Measurements from ENCODE around the gene MMEL1. TPM values are rescaled to one million over a fixed set of nuclear protein-coding genes. Genes with fewer than 3 reads are reported as not detected.

MMEL1 gene
- total and polyA plus RNA-seq, 2 experiments from 2014 or later, result 0.57 to 0.90 TPM

DNA sequence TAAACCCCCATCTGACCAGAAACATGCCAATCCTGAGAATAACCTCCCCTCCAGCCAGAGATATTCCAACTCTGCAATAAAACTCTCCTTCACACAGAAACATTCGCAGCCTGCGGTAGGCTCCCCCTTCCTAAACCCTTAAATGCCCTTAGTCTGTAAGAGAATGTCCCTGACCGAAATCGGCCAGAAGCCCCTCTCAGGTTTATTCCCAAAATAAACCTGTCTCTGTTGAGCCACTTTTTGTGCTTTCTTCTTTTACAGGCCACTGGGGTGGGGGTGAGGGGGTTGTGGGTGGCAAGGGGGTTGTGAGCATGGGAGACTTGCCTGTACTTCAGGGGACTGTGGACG is 41.6 kb downstream of the MMEL1 start (continued):
- TF ChIP-seq REST (IDR thresholded peaks at IDR 0.05; ENCODE audit: unreplicated experiment) (no peak), JUNB (IDR thresholded peaks at IDR 0.05; ENCODE audit: unreplicated experiment) (no peak), ZNF331 (CRISPR knock-in tag; IDR thresholded peaks at IDR 0.05; ENCODE audit: low read depth) (no peak), POLR2AphosphoS5 (IDR thresholded peaks at IDR 0.05; ENCODE audit: low read depth) (no peak), STAT1 (IDR thresholded peaks at IDR 0.05; ENCODE audit: unreplicated experiment) (no peak), EZH2phosphoT487 (IDR thresholded peaks at IDR 0.05; ENCODE audit: unreplicated experiment) (no peak), ZNF114 (CRISPR knock-in tag; IDR thresholded peaks at IDR 0.05) (no peak)
- TF ChIP-seq, protein P1, sequence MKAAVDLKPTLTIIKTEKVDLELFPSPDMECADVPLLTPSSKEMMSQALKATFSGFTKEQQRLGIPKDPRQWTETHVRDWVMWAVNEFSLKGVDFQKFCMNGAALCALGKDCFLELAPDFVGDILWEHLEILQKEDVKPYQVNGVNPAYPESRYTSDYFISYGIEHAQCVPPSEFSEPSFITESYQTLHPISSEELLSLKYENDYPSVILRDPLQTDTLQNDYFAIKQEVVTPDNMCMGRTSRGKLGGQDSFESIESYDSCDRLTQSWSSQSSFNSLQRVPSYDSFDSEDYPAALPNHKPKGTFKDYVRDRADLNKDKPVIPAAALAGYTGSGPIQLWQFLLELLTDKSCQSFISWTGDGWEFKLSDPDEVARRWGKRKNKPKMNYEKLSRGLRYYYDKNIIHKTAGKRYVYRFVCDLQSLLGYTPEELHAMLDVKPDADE (IDR thresholded peaks at IDR 0.05), result no peak

DNA sequence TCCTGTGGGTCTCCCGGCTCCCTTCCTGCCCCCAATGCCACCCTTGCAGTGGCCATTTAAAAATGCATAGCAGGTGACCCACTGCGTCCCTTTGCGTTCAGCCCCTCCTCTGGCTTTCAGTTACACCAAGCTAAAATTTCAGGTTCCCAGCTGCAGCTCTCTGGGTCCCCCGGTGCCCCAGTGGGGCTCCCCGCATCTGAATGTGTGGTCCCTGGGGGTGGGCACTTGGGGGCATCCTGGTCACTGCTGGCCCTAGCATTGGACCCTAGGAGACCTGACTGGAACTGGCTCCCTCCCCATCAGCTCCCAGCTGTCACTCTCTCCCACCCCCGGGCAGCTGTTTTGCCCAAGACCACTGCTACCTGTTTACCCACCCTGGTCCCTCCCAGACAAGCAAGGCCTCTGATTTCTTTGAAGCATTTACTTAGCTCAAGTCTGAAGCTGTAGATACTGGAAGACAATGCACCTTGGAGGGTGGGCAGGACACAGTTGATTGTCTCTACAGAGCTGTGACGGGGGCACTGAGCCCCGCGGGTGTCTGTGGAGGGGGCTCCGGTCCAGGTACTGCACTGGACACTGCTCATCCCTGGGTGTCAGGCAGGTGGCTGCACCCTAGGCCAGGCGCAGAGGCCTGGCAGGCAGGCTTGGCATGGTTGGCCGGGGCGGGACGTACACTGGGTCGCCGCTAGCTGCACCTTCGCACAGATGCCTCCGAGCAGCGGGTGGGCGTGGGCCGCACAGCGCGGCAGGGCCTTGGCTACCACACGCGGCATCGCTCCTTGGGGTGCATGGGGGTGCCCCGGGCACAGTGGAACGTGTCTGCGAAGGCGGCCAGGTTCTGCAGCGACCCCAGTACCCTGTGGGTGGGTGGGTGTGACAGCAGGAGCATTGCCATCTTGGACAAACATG is 42.3 kb downstream of the MMEL1 start:
- Histone ChIP-seq H3K36me3 (ENCODE audit: insufficient read depth) (no peaks in the 10 kb centered on the region), H3K9me2 (ENCODE audit: insufficient read depth) (no peaks in the 10 kb centered on the region), H3K27ac (ENCODE audit: low read depth) (no peak overlapping the region), H3K4me1 (ENCODE audit: insufficient read depth) (no peaks in the 10 kb centered on the region), H2AFZ (no peak overlapping the region), H3F3A (replicated peaks; ENCODE audit: low read depth) (no peaks in the 10 kb centered on the region), H3K4me3 (no peak overlapping the region), H3K4me2 (no peak overlapping the region), H4K20me1 (replicated peaks; ENCODE audit: insufficient read depth) (no peaks in the 10 kb centered on the region), H3K27me3 (ENCODE audit: insufficient read depth) (no peaks in the 10 kb centered on the region), H3K79me2 (replicated peaks; ENCODE audit: insufficient read depth) (no peaks in the 10 kb centered on the region)
- peaks cover 15% of the 10 kb centered on the region; the same call in 2 of the 3 replicates for H3K36me3 Mint-ChIP-seq (ENCODE audit: low read depth)
- H3K27ac Mint-ChIP-seq, result no peak overlapping the region
- H3K27me3 Mint-ChIP-seq (ENCODE audit: insufficient read depth, low read depth, poor library complexity), result peaks cover 1% of the 10 kb centered on the region
- ATAC-seq (no peak), DNase-seq (ENCODE audit: low spot score) (no peak)
- peaks cover 14% of the 10 kb centered on the region for H3K9me3 Mint-ChIP-seq
- no peak overlapping the region for H3K4me3 Mint-ChIP-seq
- peaks cover under 1% of the 10 kb centered on the region; the same call in 1 of the 3 replicates for H3K4me1 Mint-ChIP-seq
- TF ChIP-seq ZNF462 (CRISPR knock-in tag; IDR thresholded peaks at IDR 0.05) (no peak), POLR2AphosphoS5 (IDR thresholded peaks at IDR 0.05; ENCODE audit: low read depth) (no peak), EZH2phosphoT487 (IDR thresholded peaks at IDR 0.05; ENCODE audit: unreplicated experiment) (no peak), CREB1 (CRISPR knock-in tag; IDR thresholded peaks at IDR 0.05; ENCODE audit: low read depth) (no peak)
- TF ChIP-seq, protein P1 (IDR thresholded peaks at IDR 0.05), result no peak

All from GM23338 (cell line).